Thymus (tissue), 11 donors: Measurements from ENCODE around the gene UTP3. TPM values are rescaled to one million over a fixed set of nuclear protein-coding genes. Genes with fewer than 3 reads are reported as not detected.
A peak's percentile ranks its signal among the peaks of the same experiment; 100 is the strongest.
"Not testable (repeated sequence)": the region's sequence is repeated elsewhere in the genome, so short reads cannot be mapped to it uniquely, and the experiment has no call there.

Source experiments
- DNase-seq, 9 donors: peaks; one replicate each; pipeline ENCODE4 v3.0.0-alpha.2; 2013; ENCODE audit warnings: low spot score in 9 of 9, low read depth in 6 of 9, missing footprints in 1 of 9
- H3K27ac ChIP-seq, 2 donors: one replicate each; pipeline ENCODE4 v1.5.1; 2013; ENCODE audit warnings: control low read depth in 1 of 2, low read depth in 1 of 2, low read length in 1 of 2, mild to moderate bottlenecking in 1 of 2, moderate library complexity in 1 of 2
- H3K27me3 ChIP-seq, 2 donors: one replicate each; pipeline ENCODE4 v1.5.1; 2013; ENCODE audit warnings: low read length in 1 of 2; ENCODE audit not compliant: control insufficient read depth in 2 of 2, insufficient read depth in 1 of 2
- H3K36me3 ChIP-seq, 2 donors: one replicate each; pipeline ENCODE4 v1.5.1; 2013; ENCODE audit warnings: low read length in 1 of 2, mild to moderate bottlenecking in 1 of 2, moderate library complexity in 1 of 2; ENCODE audit not compliant: control insufficient read depth in 2 of 2, insufficient read depth in 2 of 2
- H3K4me1 ChIP-seq, 2 donors: one replicate each; pipeline ENCODE4 v1.5.1; 2013; ENCODE audit warnings: low read length in 2 of 2; ENCODE audit not compliant: control insufficient read depth in 2 of 2, insufficient read depth in 2 of 2
- H3K4me3 ChIP-seq, 2 donors: one replicate each; pipeline ENCODE4 v1.5.1; 2013; ENCODE audit warnings: low read length in 2 of 2, control low read depth in 1 of 2, mild to moderate bottlenecking in 1 of 2
- H3K9me3 ChIP-seq, 2 donors: one replicate each; pipeline ENCODE4 v1.5.1; 2013; ENCODE audit warnings: low read length in 1 of 2, mild to moderate bottlenecking in 1 of 2; ENCODE audit not compliant: control insufficient read depth in 2 of 2, insufficient read depth in 1 of 2
- WGBS: extraction: QIAGEN DNeasy Blood & Tissue Kit; methylation state at CpG from one replicate; pipeline ENCODE4 v1.1.7; 2013; 5-methylcytosine and 5-hydroxymethylcytosine counted together
- polyA plus RNA-seq: library from polyadenylated mRNA; stranded (reverse); fragments of 200-250 nt; gene quantifications from one replicate; pipeline ENCODE4 v1.2.3, GENCODE V29; 2013
- total RNA-seq: library from RNA; stranded (reverse); fragments of 120-200 nt; gene quantifications from one replicate; pipeline ENCODE4 v1.2.4, GENCODE V29; 2013
- donor health status: healthy.

The UTP3 gene
- total and polyA plus RNA-seq, 2 donors: 30.5 to 53.9 TPM

GRCh38 chr4:70735915-70736314, 47.6 kb downstream of the UTP3 start:
- peak overlapping the region in 1 of 2 donors; percentile 49 for H3K4me3 ChIP-seq
- DNase-seq: peak in 5 of 9 donors; percentile 47 to 80 (median 51)
- H3K27ac ChIP-seq: peak overlapping the region; percentile 64 to 92
- not testable (repeated sequence) for H3K27me3 ChIP-seq, H3K36me3 ChIP-seq, H3K9me3 ChIP-seq
- peaks cover 6 to 45% of the 10 kb centered on the region in 2 donors for H3K4me1 ChIP-seq
- WGBS: 14% methylated on average over 2 of the region's 2 CpGs

- no peaks in the 10 kb centered on the region for H3K36me3 ChIP-seq
- peak overlapping the region; percentile 92 to 95 for H3K27ac ChIP-seq
- H3K4me3 ChIP-seq: peak overlapping the region; percentile 48 to 49
- no peaks in the 10 kb centered on the region for H3K9me3 ChIP-seq
- 2% methylated on average over 1 of the region's 1 CpG for whole genome bisulfite sequencing
- peaks cover 6 to 45% of the 10 kb centered on the region in 2 donors for H3K4me1 ChIP-seq
- H3K27me3 ChIP-seq: no peaks in the 10 kb centered on the region
- peak in 6 of 9 donors; percentile 57 to 87 (median 66) for DNase-seq
Observed at GRCh38 chr4:70737006-70737405, 48.7 kb downstream of the UTP3 start.

- peak overlapping the region; percentile 48 to 49 for H3K4me3 ChIP-seq
- no peaks in the 10 kb centered on the region for H3K9me3 ChIP-seq
- 7% methylated on average over 2 of the region's 2 CpGs for WGBS
- no peaks in the 10 kb centered on the region for H3K27me3 ChIP-seq
- peaks cover 9 to 48% of the 10 kb centered on the region in 2 donors for H3K4me1 ChIP-seq
- H3K27ac ChIP-seq: peak overlapping the region; percentile 92 to 95
- H3K36me3 ChIP-seq: no peaks in the 10 kb centered on the region
- DNase-seq: peak in 3 of 9 donors; percentile 35 to 49 (median 45)
Observed at GRCh38 chr4:70737409-70737808, 49.1 kb downstream of the UTP3 start.

- Histone ChIP-seq H3K4me1 (peaks cover 10 to 44% of the 10 kb centered on the region in 2 donors), H3K27me3 (no peaks in the 10 kb centered on the region), H3K4me3 (no peak overlapping the region), H3K9me3 (no peaks in the 10 kb centered on the region), H3K27ac (peak overlapping the region in 1 of 2 donors; percentile 39), H3K36me3 (no peaks in the 10 kb centered on the region)
- DNase-seq: peak in 1 of 9 donors; percentile 31
- WGBS: 43% methylated on average over 6 of the region's 6 CpGs
Observed at GRCh38 chr4:70739496-70740337, 51.4 kb downstream of the UTP3 start.

Other genes starting within 250 kb of the UTP3 start
- not detected for gene MUC7, start 216.3 kb upstream of the UTP3 start, total RNA-seq
- gene MUC7, start 216.3 kb upstream of the UTP3 start, polyA plus RNA-seq: 0.11 TPM
- 0.57 TPM for gene AMTN, start 170.0 kb upstream of the UTP3 start, total RNA-seq
- gene AMTN, start 170.0 kb upstream of the UTP3 start, polyA plus RNA-seq: 1.4 TPM
- gene AMBN, start 96.3 kb upstream of the UTP3 start, total RNA-seq: 0.19 TPM
- gene AMBN, start 96.3 kb upstream of the UTP3 start, polyA plus RNA-seq: 0.84 TPM
- 1.2 TPM for gene ENAM, start 59.8 kb upstream of the UTP3 start, total RNA-seq
- 0.07 TPM for gene ENAM, start 59.8 kb upstream of the UTP3 start, polyA plus RNA-seq
- gene JCHAIN, start 22.0 kb upstream of the UTP3 start, total RNA-seq: 48.5 TPM
- gene JCHAIN, start 22.0 kb upstream of the UTP3 start, polyA plus RNA-seq: 34.7 TPM
- gene RUFY3, start 33.4 kb downstream of the UTP3 start, total RNA-seq: 75.3 TPM
- gene RUFY3, start 33.4 kb downstream of the UTP3 start, polyA plus RNA-seq: 37.3 TPM
- 118 TPM for gene GRSF1, start 151.4 kb downstream of the UTP3 start, total RNA-seq
- gene GRSF1, start 151.4 kb downstream of the UTP3 start, polyA plus RNA-seq: 78.7 TPM
- 14.4 TPM for gene MOB1B, start 213.8 kb downstream of the UTP3 start, total RNA-seq
- gene MOB1B, start 213.8 kb downstream of the UTP3 start, polyA plus RNA-seq: 15.1 TPM